HG03571 (cell line): ENCODE results near the gene COL6A2.

ENCODE experiments used
- ATAC-seq: cut with Tn5 transposase; IDR thresholded peaks from one replicate; pipeline ENCODE4 v1.9.1; 2021; ENCODE audit not compliant: unreplicated experiment

The COL6A2 gene

GRCh38 chr21:46122758-46123683 is 25.1 kb downstream of the COL6A2 start:
- no peak for ATAC-seq

GRCh38 chr21:46124083-46124925 is 26.4 kb downstream of the COL6A2 start:
- ATAC-seq, result no peak

- ATAC-seq, result no peak
These were observed 27.3 kb downstream of the COL6A2 start for GRCh38 chr21:46124926-46125845.

- ATAC-seq, result no peak
These were observed 28.0 kb downstream of the COL6A2 start for GRCh38 chr21:46125846-46126301.

GRCh38 chr21:46126309-46127238 is 28.7 kb downstream of the COL6A2 start:
- no peak for ATAC-seq

- ATAC-seq, result no peak
These were observed 29.6 kb downstream of the COL6A2 start for GRCh38 chr21:46127239-46128105.

GRCh38 chr21:46128106-46128932 is 30.4 kb downstream of the COL6A2 start:
- no peak for ATAC-seq

- no peak for ATAC-seq
These were observed 31.1 kb downstream of the COL6A2 start for GRCh38 chr21:46128933-46129571.

GRCh38 chr21:46129846-46130651 is 32.1 kb downstream of the COL6A2 start:
- no peak for ATAC-seq

GRCh38 chr21:46130831-46131587 is 33.1 kb downstream of the COL6A2 start:
- no peak for ATAC-seq

- no peak for ATAC-seq
These were observed 33.6 kb downstream of the COL6A2 start for GRCh38 chr21:46131588-46131837.

- ATAC-seq, result no peak
These were observed 34.1 kb downstream of the COL6A2 start for GRCh38 chr21:46131838-46132651.

- ATAC-seq, result no peak
These were observed 38.0 kb downstream of the COL6A2 start for GRCh38 chr21:46135782-46136395.

- ATAC-seq, result no peak
These were observed 38.9 kb downstream of the COL6A2 start for GRCh38 chr21:46136739-46137349.
